ENCODE data around the gene NRIP1. TPM values are rescaled to one million over a fixed set of nuclear protein-coding genes. Genes with fewer than 3 reads are reported as not detected.
"Not testable (repeated sequence)": the region's sequence is repeated elsewhere in the genome, so short reads cannot be mapped to it uniquely, and the experiment has no call there.

Gene NRIP1
- polyA plus RNA-seq, 1 donor = 44.5 TPM

DNA sequence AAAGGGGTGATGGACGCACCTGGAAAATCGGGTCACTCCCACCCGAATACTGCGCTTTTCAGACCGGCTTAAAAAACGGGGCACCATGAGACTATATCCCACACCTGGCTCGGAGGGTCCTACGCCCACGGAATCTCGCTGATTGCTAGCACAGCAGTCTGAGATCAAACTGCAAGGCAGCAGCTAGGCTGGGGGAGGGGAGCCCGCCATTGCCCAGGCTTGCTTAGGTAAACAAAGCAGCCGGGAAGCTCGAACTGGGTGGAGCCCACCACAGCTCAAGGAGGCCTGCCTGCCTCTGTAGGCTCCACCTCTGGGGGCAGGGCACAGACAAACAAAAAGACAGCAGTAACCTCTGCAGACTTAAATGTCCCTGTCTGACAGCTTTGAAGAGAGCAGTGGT is 137.5 kb downstream of the NRIP1 start:
- DNase-seq; H3K4me1 ChIP-seq (ENCODE audit: control insufficient read depth, insufficient read depth, low read length); H3K27me3 ChIP-seq (ENCODE audit: control insufficient read depth, insufficient read depth, low read length); H3K9me3 ChIP-seq (ENCODE audit: control insufficient read depth, low read depth, low read length); H3K36me3 ChIP-seq (ENCODE audit: control insufficient read depth, insufficient read depth, low read length); H3K27ac ChIP-seq (ENCODE audit: low read length); H3K4me3 ChIP-seq (ENCODE audit: low read length): not testable (repeated sequence)
- no CpG with 5 or more reads among the region's 13 CpGs for WGBS (ENCODE audit: insufficient coverage, low lambda C conversion rate)

DNA sequence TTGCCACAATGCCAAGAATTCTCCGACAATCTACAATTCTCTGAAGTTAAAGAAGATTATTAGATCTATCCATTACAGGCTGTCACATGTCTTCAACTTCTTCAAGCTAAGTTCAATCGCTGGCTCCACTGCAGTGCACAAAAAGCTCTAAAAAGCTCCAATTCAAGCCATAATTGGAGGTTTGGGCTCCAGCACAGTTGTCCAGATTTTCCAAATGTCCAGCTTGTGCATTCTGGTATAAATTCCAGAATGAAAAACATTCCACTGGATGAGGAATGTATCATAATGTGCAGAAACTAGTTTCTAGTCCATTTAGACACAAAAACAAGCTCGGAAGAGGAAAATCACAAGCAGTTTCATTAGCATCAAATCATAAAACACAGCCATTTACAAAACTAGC is 138.6 kb downstream of the NRIP1 start:
- Histone ChIP-seq H3K27ac (ENCODE audit: low read length) (no peak overlapping the region), H3K4me1 (ENCODE audit: control insufficient read depth, insufficient read depth, low read length) (no peaks in the 10 kb centered on the region), H3K4me3 (ENCODE audit: low read length) (no peak overlapping the region), H3K36me3 (ENCODE audit: control insufficient read depth, insufficient read depth, low read length) (no peaks in the 10 kb centered on the region), H3K27me3 (ENCODE audit: control insufficient read depth, insufficient read depth, low read length) (no peaks in the 10 kb centered on the region), H3K9me3 (ENCODE audit: control insufficient read depth, low read depth, low read length) (no peaks in the 10 kb centered on the region)
- WGBS (ENCODE audit: insufficient coverage, low lambda C conversion rate) = 60% methylated on average over 1 of the region's 3 CpGs
- no peak for DNase-seq

DNA sequence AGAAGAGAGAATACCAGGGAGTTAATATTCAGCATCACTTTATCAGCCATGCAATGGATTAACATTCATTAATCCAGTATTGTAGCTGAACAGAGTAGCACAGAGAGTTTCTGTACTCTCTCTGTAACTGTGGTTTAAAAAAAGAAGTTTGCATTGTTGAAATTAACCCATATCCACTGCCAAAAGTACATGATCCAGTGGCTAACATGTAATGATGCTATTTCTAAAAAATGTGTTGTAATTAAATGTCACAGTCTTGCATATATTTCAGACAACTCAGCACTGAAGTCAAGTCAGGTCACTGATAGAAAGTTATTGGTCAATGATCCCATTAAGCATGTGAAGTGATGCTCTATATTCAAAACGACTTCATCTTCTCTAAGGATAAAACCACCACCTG is 141.3 kb downstream of the NRIP1 start:
- DNase-seq = no peak
- Histone ChIP-seq H3K36me3 (ENCODE audit: control insufficient read depth, insufficient read depth, low read length) (no peaks in the 10 kb centered on the region), H3K27me3 (ENCODE audit: control insufficient read depth, insufficient read depth, low read length) (no peaks in the 10 kb centered on the region), H3K27ac (ENCODE audit: low read length) (no peak overlapping the region), H3K4me1 (ENCODE audit: control insufficient read depth, insufficient read depth, low read length) (no peaks in the 10 kb centered on the region), H3K9me3 (ENCODE audit: control insufficient read depth, low read depth, low read length) (no peaks in the 10 kb centered on the region), H3K4me3 (ENCODE audit: low read length) (no peak overlapping the region)
- no CpG with 5 or more reads among the region's 1 CpG for WGBS (ENCODE audit: insufficient coverage, low lambda C conversion rate)

DNA sequence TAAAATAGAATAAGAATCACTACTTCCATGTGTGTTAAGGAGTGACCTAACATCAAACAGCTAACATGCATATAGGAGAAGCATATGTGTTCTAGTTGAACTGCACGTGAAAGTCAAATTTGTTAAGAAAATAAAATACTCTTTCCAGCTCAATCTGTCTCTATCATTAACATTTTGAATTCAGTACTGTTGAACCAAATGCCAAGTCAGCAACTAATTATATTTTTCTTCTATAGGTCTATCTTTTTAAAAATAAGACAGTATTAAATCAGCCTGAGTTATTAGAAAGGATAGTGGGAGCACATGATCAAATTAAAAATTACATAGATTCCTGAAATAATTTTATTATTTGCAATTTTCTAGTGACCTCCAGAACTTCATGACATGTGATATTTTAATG is 141.8 kb downstream of the NRIP1 start:
- no peak for DNase-seq
- WGBS (ENCODE audit: insufficient coverage, low lambda C conversion rate) = no CpG with 5 or more reads among the region's 1 CpG
- Histone ChIP-seq H3K4me1 (ENCODE audit: control insufficient read depth, insufficient read depth, low read length) (no peaks in the 10 kb centered on the region), H3K27ac (ENCODE audit: low read length) (no peak overlapping the region), H3K27me3 (ENCODE audit: control insufficient read depth, insufficient read depth, low read length) (no peaks in the 10 kb centered on the region), H3K9me3 (ENCODE audit: control insufficient read depth, low read depth, low read length) (no peaks in the 10 kb centered on the region), H3K36me3 (ENCODE audit: control insufficient read depth, insufficient read depth, low read length) (no peaks in the 10 kb centered on the region), H3K4me3 (ENCODE audit: low read length) (no peak overlapping the region)

DNA sequence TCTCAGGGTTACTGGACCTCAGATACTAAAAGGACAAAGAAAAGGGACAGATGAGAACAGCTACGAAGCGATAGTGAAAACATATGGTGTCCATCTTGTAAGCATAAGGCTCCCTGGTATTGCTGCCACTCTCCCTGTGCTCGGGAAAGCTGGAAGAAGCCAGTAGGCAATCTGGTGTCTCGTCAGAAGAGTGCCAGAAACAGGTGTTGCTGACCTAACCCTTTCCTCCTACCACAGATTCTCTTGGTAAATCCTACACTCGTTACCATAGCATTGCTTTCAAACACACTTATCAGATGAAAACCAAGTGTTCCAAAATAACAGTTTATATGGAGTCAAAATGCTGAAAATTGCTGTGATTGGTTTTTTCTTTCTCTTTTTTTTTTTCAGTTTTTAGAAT is 146.3 kb downstream of the NRIP1 start:
- H3K27ac ChIP-seq (ENCODE audit: low read length) = no peak overlapping the region
- H3K4me1 ChIP-seq (ENCODE audit: control insufficient read depth, insufficient read depth, low read length) = peaks cover 10% of the 10 kb centered on the region
- H3K4me3 ChIP-seq (ENCODE audit: low read length) = no peak overlapping the region
- no peak for DNase-seq
- no peaks in the 10 kb centered on the region for H3K27me3 ChIP-seq (ENCODE audit: control insufficient read depth, insufficient read depth, low read length)
- no peaks in the 10 kb centered on the region for H3K9me3 ChIP-seq (ENCODE audit: control insufficient read depth, low read depth, low read length)
- 100% methylated on average over 2 of the region's 5 CpGs for WGBS (ENCODE audit: insufficient coverage, low lambda C conversion rate)
- no peaks in the 10 kb centered on the region for H3K36me3 ChIP-seq (ENCODE audit: control insufficient read depth, insufficient read depth, low read length)

DNA sequence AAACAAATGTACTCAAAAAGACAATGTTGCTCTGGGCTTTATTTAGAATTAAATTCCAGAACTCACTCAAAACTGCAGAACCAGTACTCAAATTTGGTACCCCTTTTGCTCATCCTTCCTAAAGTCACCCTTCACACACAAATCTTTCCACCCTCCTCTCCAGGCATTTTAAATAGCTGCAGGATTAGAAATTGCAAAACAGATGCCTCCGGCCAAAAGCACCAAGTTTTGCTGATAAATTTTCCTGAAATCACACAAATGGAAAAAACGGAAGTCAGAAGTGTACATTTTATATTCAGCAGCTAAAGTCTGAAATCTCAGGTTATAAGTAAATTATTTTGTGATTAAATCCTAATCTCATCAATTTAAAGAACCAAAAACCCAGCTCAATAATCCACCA is 147.0 kb downstream of the NRIP1 start:
- no peak overlapping the region for H3K27ac ChIP-seq (ENCODE audit: low read length)
- no peak for DNase-seq
- H3K4me3 ChIP-seq (ENCODE audit: low read length) = no peak overlapping the region
- H3K27me3 ChIP-seq (ENCODE audit: control insufficient read depth, insufficient read depth, low read length) = no peaks in the 10 kb centered on the region
- 83% methylated on average over 1 of the region's 2 CpGs for WGBS (ENCODE audit: insufficient coverage, low lambda C conversion rate)
- H3K9me3 ChIP-seq (ENCODE audit: control insufficient read depth, low read depth, low read length) = no peaks in the 10 kb centered on the region
- H3K36me3 ChIP-seq (ENCODE audit: control insufficient read depth, insufficient read depth, low read length) = no peaks in the 10 kb centered on the region
- H3K4me1 ChIP-seq (ENCODE audit: control insufficient read depth, insufficient read depth, low read length) = peaks cover 10% of the 10 kb centered on the region

DNA sequence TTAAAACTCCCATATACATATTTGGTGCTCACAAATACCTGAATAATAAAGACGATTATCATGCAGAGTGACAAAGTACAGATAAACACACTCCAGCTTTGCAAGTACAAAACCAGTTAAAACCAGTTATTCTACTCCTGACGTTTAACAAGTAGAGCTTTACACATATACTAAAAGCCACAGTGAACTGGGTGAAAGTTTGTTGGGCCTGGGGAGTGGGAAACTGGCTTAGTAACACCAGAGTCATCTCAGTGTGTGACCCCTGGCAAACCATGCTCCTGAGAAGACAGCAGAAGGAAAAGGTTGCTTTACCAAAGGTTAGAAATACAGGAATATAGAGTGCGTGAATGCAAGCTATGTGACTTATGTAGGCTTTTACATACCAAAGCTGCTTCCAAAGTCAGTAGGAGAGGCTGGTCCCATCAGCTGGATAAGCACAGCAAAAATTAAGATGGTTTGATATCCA is 148.1 kb downstream of the NRIP1 start:
- Histone ChIP-seq H3K36me3 (ENCODE audit: control insufficient read depth, insufficient read depth, low read length) (no peaks in the 10 kb centered on the region), H3K4me3 (ENCODE audit: low read length) (no peak overlapping the region), H3K9me3 (ENCODE audit: control insufficient read depth, low read depth, low read length) (no peaks in the 10 kb centered on the region), H3K27ac (ENCODE audit: low read length) (peak overlapping the region; percentile 78), H3K27me3 (ENCODE audit: control insufficient read depth, insufficient read depth, low read length) (no peaks in the 10 kb centered on the region), H3K4me1 (ENCODE audit: control insufficient read depth, insufficient read depth, low read length) (peaks cover 10% of the 10 kb centered on the region)
- WGBS (ENCODE audit: insufficient coverage, low lambda C conversion rate) = 33% methylated on average over 1 of the region's 3 CpGs
- DNase-seq = peak; percentile 70 to 84

DNA sequence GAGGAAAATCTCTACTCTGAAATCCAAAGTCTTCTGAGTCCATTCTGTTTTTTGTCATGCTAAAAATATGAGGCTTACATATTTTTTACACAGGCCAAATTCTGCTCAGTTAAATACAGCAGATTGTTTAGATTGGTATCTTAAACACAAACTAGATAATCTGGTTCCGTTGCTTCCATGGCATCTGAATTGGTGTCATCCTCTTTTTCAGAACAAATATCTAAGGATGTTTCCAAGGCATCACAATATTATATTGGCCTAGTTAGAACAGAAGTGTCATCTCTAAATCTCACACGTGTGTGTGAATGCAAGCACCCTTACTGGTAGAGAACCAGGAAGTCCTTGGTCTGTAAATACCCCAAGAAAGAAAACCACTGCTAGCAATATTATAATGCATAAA is 151.2 kb downstream of the NRIP1 start:
- no CpG with 5 or more reads among the region's 2 CpGs for WGBS (ENCODE audit: insufficient coverage, low lambda C conversion rate)
- DNase-seq = no peak

DNA sequence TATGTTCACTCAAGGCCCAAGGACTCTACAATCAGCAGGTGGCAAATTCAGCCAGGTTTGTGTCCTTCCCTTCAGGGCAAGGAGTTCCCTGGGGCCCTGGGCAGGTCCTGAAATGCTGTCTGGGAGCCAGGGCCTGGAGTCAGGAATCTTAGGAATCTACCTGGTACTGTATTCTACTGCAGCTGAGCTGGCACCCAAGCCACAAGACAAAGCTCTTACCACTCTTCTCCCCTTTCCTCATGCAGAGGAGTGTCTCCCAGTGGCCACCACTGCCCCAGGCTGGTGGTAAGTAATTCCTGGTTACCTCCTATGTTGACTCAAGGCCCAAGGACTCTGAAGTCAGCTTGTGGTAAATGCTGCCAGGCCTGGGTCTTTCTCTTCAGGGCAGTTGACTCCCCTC is 153.4 kb downstream of the NRIP1 start:
- H3K27me3 ChIP-seq (ENCODE audit: control insufficient read depth, insufficient read depth, low read length) = no peaks in the 10 kb centered on the region
- H3K36me3 ChIP-seq (ENCODE audit: control insufficient read depth, insufficient read depth, low read length) = no peaks in the 10 kb centered on the region
- H3K9me3 ChIP-seq (ENCODE audit: control insufficient read depth, low read depth, low read length) = no peaks in the 10 kb centered on the region
- no peak for DNase-seq
- H3K4me3 ChIP-seq (ENCODE audit: low read length) = no peak overlapping the region
- H3K27ac ChIP-seq (ENCODE audit: low read length) = no peak overlapping the region
- peaks cover 5% of the 10 kb centered on the region for H3K4me1 ChIP-seq (ENCODE audit: control insufficient read depth, insufficient read depth, low read length)

More for the DNA sequence above, 151.2 kb downstream of the NRIP1 start:
- no peaks in the 10 kb centered on the region for H3K27me3 ChIP-seq (ENCODE audit: control insufficient read depth, insufficient read depth, low read length)
- H3K27ac ChIP-seq (ENCODE audit: low read length) = no peak overlapping the region
- H3K36me3 ChIP-seq (ENCODE audit: control insufficient read depth, insufficient read depth, low read length) = no peaks in the 10 kb centered on the region
- no peaks in the 10 kb centered on the region for H3K9me3 ChIP-seq (ENCODE audit: control insufficient read depth, low read depth, low read length)
- H3K4me1 ChIP-seq (ENCODE audit: control insufficient read depth, insufficient read depth, low read length) = peaks cover 10% of the 10 kb centered on the region
- H3K4me3 ChIP-seq (ENCODE audit: low read length) = no peak overlapping the region

All from large intestine (tissue), 3 donors.